Upper lobe of left lung (tissue), 4 donors: ENCODE data around the gene MOB3B.

Experiments
- CTCF ChIP-seq, 6 experiments: fragments of 450-650 bp in 4 of 6; fragments of 200-600 bp in 2 of 6; sonication (generic) in 2 of 6; IDR thresholded peaks; one replicate each; pipeline ENCODE4 v1.5.1; 2016 to 2019; ENCODE audit warnings: antibody characterized with exemption in 6 of 6
- POLR2A ChIP-seq, 4 donors: fragments of 450-650 bp; IDR thresholded peaks; one replicate each; pipeline ENCODE4 v1.5.1; 2016 to 2017; ENCODE audit warnings: antibody characterized with exemption in 4 of 4, mild to moderate bottlenecking in 2 of 4
- POLR2AphosphoS5 ChIP-seq, 2 donors: sonication (generic); formaldehyde crosslinking; IDR thresholded peaks; one replicate each; pipeline ENCODE4 v1.5.1; 2017; ENCODE audit warnings: antibody characterized with exemption in 2 of 2

GRCh38 chr9:27429436-27429835, 100.2 kb downstream of the MOB3B start:
- TF ChIP-seq POLR2A (IDR thresholded peaks at IDR 0.05) (no peak), CTCF (IDR thresholded peaks at IDR 0.05) (no peak), POLR2AphosphoS5 (IDR thresholded peaks at IDR 0.05) (no peak)
